GM19328 (cell line): Measurements from ENCODE around the gene FAM221B.

Experiments used
- ATAC-seq: cut with Tn5 transposase; IDR thresholded peaks from one replicate; pipeline ENCODE4 v1.9.1; 2021; ENCODE audit warnings: mild to moderate bottlenecking, moderate library complexity; ENCODE audit not compliant: unreplicated experiment

FAM221B gene

DNA sequence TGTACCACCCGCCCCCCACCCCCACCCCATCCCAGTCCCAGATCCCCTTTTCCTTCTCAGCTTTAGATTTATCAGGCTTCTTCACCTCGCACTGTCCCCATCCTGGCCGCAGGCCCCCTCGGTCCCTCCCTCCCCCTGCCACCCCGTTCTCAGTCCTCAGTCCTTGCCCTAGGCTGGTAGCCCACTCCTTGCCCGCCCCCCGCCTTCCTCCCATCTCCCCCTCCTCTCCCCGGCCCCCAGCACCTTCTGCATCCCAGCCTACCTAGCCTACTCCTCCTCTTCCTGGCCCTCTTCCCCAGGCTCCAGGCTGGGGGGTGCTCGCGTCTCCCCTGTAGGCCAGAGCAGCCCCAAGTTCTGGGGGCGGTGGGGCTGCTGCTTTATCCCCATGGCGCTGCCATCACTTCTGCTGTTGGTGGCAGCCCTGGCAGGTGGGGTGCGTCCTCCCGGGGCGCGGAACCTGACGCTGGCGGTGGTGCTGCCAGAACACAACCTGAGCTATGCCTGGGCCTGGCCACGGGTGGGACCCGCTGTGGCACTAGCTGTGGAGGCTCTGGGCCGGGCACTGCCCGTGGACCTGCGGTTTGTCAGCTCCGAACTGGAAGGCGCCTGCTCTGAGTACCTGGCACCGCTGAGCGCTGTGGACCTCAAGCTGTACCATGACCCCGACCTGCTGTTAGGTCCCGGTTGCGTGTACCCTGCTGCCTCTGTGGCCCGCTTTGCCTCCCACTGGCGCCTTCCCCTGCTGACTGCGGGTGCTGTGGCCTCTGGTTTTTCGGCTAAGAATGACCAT lies 36.3 kb downstream of the FAM221B start:
- no peak for ATAC-seq

DNA sequence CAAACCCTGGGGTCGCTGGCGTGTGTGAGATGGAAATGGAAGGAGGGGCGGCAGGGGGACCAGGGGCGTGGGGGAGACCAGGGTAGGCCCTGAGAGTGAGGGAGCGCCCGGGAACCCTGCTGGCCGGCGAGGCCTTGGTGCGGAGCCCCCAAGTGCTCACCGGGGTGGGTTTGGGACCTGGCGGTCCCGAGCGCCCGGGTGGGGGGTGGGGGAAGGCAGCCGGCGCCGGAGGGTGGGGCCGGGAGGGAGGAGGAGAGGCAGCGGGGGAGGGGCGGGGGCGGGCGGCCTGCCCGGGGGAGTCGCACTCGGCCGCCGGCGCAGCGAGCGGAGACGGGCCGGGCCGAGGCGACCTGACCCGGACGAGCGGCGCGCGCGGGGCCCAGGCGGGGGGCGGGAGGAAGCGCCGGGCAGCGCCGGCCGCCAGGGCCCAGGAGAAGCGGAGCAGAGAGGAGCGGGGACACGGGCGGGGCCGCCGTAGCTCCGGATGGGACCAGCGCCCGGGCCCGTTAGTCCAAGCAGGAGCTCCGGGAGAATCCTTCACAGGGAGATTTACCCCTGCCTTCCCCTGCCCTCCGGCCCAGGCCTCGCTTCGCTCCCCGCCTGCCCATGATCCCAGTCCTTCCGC lies 37.1 kb downstream of the FAM221B start, which contains the start of gene NPR2:
TSS of gene NPR2 (plus strand) at position 295 of the 625 bp plus-strand sequence. CDS start 818 bp downstream, outside the sequence.
- ATAC-seq: no peak

DNA sequence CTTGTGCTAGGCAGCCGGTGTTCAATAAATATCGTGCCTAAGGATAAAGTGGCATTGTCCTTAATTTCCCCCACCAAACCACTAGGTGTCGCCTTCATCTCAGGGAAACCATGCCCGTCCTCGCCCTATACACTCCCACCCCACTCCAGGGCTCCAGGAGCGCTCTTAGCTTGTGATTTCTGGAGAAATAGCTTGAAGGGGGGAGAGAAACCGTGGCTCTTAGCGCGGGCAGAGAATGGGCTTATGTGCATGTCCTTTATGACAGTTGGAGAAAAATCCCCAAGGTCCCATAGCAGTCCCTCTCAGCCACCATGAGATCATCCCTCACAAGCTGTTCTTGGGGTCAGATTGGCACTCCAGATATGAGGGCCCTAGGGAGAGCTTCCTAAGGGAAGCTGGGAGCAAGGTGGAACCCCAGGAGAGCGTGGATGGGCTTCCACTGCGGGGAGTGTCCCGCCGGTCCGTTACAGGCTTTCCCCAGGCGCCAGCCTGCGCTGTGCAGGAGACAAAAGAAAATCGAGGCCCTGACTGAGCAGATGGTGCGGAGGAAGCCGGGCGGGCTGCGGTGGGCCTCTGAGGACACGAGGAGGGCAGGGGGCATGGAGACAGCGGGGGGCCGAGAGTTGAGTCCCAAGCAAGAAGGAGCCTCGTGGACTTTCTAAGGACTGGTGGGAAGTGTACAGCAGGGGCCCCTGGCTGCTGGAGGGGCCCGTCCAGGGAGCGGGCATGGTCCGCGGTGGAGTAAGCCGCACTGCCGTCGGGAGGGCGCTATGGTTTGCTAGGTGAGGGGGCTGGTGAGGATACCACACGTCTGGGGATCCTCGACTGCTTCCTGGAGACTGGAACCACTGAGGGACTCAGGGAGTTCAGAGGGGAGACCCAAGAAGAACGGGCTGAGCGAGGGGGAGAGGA lies 37.9 kb downstream of the FAM221B start:
- no peak for ATAC-seq

DNA sequence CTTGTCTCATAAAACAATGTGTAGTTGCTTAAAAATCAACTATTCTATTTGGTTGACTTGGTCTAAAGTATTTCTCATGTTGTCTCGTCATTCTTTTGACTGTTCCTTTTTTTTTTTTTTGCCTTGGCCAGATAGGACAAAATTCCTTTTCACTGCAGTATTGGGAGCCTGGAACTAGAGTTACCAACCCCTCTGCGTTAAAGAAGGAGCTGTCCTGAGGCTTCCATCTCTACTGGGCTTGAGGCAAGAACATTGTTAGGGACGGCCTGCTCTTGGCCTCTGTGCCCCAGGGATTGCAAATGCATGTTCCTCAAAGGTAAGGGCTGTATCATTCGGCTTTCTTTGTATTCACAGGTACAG lies 38.5 kb downstream of the FAM221B start:
- ATAC-seq: no peak

DNA sequence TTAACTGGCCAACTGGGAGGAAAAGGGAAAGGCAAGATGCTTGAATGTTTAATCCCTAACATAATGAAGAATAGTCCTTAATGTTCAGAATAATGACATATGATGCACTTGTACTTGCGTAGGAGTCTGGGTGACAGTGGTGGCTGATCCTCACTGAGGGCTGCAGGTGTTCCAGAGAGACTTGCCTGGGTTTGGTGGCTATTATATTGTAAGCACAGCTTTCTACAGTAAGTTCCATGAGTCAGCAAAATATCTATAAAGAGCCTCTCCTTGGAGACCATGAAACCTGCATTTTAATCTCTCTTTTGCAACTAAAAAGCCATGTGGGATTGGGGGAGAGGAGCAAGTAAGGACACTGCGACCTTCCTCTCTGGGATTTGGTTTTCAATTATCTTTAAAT lies 39.0 kb downstream of the FAM221B start:
- ATAC-seq: no peak

DNA sequence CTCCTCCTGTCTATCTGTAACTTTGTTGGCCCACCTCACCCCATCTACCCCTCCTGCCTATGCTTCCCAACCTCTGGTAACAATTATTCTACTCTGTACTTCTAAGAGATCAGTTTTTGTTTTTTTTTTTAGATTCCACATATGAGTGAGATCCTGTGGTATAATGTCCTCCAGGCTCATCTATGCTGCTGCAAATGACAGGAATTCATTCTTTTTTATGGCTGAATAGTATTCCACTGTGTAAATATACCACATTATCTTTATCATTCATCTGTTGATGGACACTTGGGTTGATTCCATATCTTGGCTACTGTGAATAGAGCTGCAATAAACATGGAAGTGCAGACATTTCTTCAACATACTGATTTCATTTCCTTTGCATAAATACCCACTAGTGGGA lies 45.1 kb downstream of the FAM221B start:
- ATAC-seq: no peak

DNA sequence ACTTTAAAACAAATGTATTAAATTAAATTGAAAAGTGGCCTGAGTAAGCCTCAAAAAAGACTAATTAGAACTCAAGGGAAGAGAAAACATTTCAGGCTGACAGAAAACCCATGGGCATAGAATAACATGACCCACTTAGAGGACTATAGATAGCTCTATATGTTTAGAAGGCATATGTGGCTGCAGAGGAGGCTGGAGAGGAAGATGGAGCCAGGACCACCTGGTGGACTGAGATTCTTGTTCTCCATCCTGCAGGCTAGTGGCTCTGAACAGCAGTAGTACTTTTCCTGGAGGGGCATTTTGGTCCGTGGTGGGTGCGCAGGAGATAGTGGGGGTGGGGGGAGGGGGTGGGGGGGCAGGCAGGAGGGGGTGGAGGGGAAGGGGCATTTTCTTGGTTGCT lies 47.5 kb downstream of the FAM221B start:
- no peak for ATAC-seq

DNA sequence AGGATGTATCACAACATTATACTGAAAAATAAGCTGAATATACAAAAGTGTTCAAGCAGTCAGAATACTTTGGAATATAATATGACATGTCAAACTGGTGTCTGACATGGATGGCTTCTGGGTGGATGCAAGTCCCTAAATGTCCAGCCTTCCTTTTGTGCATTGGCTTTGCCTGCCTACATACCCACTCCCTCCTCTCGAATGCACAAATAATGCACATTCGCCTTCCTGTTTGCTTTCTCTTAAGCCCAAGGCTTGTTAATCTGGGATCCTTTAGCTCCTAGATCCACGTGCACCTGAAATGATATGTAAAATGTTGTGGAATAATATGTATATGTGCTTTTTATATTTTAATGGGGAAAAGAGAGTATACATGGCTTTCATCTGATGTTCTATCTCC lies 50.0 kb downstream of the FAM221B start:
- ATAC-seq: no peak

DNA sequence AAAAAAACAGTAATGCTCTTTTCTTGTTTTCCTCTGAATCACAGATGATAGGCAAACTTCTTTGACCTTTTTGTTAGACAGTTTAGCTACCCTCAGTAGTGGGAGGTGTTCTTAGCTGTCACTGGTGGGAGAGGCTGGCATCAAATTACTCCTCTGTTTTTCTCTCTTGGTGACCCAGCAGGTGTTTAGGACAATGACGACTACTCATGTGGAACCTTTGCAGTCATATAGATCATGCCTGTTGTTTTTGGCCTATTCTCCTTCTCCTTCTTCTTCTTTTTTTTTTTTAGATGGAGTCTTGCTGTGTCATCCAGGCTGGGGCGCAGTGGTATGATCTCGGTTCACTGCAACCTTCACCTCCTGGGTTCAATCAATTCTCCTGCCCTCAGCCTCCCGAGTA lies 52.5 kb downstream of the FAM221B start:
- ATAC-seq: no peak

DNA sequence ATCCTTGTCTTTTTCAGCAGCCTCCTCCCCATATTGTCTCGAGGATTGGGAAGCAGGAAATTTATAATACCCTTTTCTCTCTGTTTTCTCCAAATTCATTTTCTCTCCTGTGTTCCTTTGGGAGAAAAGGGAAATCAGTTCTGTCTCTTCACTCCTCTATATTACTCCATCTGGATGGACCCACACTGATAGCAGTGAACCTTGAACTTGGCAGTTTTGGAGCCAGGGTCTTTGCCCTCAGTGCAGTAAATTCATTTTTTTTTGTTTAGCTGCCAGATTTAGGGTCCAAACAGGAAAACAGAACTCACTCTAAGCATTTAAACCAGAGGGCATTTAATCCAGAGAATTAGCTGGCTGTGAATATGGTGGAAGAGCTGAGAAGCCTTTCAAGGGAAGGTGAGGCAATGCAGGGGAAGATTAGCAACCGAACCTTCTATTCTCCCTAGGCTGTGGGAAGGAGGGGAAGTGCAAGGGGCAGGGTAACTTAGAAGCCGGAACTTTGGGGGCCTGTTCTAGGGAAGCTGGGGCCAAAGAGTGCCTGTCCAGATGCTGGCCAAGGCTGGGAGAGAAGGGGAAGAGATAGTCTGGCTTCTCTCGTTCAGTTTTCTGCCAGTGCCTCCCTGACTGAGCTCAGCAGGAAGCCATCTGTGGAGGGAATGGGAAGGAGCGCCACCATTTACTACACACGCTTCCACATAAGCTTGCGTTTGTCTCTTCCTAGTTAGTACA lies 53.5 kb downstream of the FAM221B start:
- ATAC-seq: no peak

DNA sequence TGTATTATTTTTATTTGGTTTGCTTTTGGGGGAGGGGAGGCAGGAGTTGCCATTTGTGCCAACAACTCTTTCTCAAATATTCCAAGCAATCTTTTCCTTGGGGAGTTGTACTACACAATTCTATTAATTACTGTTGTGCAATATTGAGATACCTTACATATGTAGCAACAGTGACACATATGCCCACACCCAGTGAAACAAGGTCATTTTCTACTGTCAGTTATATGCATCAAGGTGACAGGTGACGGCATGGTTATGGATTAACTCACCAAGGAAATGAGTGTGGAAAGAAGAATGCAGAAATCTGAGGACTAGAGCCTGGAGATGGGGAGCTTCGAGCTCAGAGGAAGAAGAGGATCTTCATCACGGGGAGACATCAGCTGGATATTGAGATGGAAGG lies 56.6 kb downstream of the FAM221B start:
- no peak for ATAC-seq

DNA sequence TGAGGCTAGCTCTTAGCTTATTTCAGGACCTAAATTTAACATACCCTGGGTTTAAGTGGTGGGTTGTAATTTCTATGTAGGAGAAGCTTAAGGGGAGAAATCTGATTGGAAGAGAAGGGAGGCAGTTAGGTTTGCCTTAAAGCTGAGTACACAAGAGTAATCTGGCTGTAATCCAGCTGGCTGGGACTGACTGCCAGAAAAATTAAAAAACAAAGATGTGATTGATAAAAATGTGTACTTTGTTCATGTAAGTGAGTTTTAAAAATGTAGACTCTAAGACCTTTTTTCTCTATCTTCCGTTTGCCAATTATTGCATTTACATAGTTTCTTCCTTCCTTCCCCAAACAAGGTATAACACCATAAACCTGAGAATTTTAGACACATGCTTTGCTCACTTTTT lies 57.0 kb downstream of the FAM221B start:
- ATAC-seq: no peak

DNA sequence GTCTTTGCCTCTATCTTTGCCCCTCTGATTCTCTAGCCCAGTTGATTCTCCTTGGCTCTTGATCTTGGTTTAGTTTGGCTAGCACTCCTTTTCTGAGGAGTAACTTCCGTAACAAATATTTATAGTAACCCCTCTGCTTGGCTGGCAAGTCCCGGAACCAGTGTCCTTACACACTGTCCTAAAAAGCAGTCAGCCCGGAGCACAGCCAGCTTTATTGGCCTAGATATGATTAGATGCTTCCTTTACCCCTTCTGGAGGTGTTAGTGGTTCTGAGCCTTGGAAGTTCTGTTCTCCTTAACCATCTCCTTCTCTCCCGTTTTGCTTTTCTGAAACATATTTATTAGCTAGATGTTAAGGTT lies 57.5 kb downstream of the FAM221B start:
- ATAC-seq: no peak

DNA sequence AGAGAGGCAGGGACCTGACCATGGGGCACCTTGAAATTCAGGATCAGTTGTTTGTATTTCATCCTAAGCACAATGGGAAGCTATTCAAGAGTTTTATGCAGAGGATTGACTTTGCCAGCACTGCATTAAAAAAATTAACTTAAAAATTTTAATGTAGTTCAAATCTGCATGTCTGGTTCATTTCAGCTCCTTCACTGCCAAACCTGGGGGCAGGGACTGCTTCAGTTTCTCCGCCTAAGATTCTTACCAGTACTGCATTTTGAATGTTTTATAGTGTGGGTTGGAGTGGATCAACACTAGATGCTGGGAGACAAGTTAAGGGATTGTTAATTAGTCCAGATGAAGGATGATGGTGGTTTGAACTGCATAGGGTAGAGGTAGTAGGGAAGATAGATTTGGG lies 58.8 kb downstream of the FAM221B start:
- ATAC-seq: no peak

DNA sequence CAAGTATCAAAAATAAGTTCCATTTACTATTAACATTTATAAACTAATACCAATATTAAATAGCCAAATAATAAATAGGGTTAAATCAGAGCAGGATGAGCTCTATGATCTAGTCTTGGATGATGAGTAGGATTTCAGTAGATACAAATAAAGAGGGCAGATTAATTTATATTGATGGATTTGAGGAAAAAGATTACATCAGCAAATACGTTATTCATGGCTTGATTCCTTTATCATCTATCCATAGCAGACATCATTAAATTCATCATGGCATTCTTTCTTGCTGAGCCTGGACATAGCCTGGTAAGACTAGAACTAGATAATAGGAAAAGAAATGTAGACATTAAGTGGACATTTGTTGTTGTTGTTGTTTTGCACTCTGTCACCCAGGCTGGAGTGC lies 61.1 kb downstream of the FAM221B start:
- no peak for ATAC-seq

DNA sequence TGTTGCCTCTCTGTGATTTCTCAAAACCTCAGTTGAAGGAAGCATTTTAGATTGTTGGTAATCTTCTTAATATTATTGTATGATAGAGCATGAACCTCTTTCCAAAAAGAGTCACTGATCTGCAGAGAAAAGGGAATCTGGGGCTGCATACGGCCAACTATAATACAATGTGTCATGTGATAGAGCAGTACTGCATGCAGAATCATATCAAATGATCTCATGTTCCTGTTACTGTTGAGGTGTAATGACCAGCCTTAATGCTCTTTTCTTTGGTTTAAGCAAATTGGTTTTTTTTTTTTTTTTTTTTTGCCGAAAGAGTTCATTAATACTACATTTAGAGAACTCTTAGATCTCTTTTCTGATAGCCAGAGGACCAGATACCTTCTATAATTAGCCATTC lies 61.5 kb downstream of the FAM221B start:
- no peak for ATAC-seq
